HG02870 (cell line): ENCODE results near the gene IL6R.

ENCODE experiments used
- ATAC-seq: cut with Tn5 transposase; IDR thresholded peaks from one replicate; pipeline ENCODE4 v1.9.1; 2021; ENCODE audit warnings: mild to moderate bottlenecking, moderate library complexity; ENCODE audit not compliant: unreplicated experiment

IL6R gene

GRCh38 chr1:154446789-154447188 lies 41.6 kb downstream of the IL6R start:
- no peak for ATAC-seq

- ATAC-seq = no peak
Observed at GRCh38 chr1:154448331-154448811, 43.2 kb downstream of the IL6R start.

DNA sequence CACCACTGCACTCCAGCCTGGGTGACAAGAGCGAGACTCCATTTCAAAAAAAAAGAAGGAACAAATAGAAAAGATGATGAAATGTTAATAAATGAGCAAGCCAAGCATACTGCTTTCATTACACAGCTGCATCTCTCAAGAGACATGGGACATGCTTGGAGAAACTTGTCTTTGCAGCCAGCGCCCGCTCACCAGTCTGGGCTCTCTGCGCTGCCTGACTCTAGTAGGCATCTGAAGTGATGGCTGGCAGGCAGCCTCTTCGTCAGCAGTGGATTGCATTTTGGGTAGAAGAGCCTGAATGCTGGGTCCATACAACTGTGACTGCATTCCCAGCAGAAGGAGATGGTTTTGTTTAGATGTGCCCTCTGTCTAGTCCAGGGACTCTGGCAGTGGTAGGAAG lies 48.0 kb downstream of the IL6R start:
- no peak for ATAC-seq

- ATAC-seq = no peak
Observed at GRCh38 chr1:154453574-154454352, 48.6 kb downstream of the IL6R start.

GRCh38 chr1:154454386-154455120 lies 49.4 kb downstream of the IL6R start:
- no peak for ATAC-seq

DNA sequence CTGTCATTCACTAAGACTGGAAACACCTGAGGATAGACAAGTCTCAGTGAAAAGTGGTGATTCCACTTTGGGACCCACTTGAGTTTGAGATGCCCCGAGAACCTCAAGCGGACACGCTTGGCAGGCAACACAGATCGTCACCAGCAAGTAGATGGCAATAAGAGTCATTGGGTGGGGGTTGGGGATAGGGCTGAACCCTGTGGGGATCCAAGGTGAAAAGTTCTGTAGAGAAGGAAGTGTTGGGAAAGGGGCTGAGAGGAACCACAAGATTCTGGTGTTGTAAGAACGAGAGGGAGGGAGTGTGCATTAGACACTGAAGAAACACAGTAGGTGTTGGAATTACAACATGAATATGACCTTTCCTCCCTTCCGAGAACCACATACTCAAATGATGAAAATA lies 51.5 kb downstream of the IL6R start:
- ATAC-seq = no peak

- ATAC-seq = no peak
Observed at GRCh38 chr1:154459080-154459479, 53.9 kb downstream of the IL6R start.

- no peak for ATAC-seq
Observed at GRCh38 chr1:154460695-154461260, 55.6 kb downstream of the IL6R start.

GRCh38 chr1:154463512-154463990 lies 58.4 kb downstream of the IL6R start:
- no peak for ATAC-seq

DNA sequence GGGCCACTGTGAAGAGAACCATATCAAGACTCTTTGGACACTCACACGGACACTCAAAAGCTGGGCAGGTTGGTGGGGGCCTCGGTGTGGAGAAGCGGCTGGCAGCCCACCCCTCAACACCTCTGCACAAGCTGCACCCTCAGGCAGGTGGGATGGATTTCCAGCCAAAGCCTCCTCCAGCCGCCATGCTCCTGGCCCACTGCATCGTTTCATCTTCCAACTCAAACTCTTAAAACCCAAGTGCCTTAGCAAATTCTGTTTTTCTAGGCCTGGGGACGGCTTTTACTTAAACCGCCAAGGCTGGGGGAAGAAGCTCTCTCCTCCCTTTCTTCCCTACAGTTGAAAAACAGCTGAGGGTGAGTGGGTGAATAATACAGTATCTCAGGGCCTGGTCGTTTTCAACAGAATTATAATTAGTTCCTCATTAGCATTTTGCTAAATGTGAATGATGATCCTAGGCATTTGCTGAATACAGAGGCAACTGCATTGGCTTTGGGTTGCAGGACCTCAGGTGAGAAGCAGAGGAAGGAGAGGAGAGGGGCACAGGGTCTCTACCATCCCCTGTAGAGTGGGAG lies 60.6 kb downstream of the IL6R start:
- no peak for ATAC-seq

GRCh38 chr1:154466206-154466605 lies 61.1 kb downstream of the IL6R start:
- ATAC-seq = no peak

- no peak for ATAC-seq
Observed at GRCh38 chr1:154466921-154467417, 61.8 kb downstream of the IL6R start.

- ATAC-seq = no peak
Observed at GRCh38 chr1:154467434-154468102, 62.4 kb downstream of the IL6R start.

GRCh38 chr1:154468535-154469250 lies 63.5 kb downstream of the IL6R start:
- ATAC-seq = no peak

DNA sequence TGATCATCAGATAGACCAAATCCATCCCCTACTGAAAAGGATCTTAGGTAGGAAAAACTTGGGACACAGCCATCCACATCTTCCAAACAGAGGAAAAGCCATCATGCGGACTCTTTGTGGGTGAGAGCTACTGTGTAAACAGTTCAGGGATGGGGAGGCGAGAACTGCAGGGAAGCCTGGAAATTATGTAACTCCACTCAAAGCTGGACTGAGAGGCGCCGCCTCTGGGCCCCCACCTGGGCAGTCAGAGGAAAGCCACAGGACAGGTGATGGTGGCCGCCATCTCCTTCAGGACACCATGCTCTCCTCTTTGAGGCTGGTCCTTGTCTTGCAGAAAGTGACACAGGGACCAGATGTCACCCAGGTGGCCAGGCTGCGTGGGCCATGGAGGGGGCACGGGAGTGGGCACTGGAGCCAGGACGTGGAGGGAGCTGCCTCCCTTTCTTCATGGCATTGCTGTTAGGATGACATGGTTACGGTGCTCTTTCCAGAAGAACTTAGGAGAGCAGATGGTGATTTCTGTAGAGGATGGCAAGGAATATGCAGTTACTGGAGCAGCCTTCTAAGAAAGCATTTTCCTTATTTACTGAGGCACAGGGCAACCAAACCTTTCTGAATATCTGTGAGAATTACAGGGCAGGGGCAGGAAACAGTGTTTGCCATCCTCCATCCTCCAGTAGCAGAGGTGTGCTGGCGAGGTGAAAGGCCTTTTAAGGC lies 64.9 kb downstream of the IL6R start:
- no peak for ATAC-seq

DNA sequence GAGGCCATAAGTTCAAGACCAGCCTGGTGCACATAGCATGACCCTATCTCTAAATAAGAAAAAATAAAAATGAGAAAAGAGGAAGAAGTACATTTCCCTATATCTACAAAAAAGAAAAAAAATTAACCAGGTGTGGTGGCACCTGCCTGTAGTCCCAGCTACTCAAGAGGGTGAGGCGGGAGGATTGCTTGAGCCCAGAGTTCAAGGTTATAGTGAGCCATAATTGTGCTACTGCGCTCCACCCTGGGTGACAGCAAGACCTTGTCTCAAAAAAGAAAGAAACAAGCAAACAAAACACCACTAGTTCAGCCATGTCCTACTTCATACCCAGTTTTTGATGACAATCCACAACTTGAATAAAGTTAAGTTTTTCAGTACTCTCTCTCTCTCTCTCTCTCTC lies 66.2 kb downstream of the IL6R start:
- ATAC-seq = no peak

- ATAC-seq = no peak
Observed at GRCh38 chr1:154474802-154475201, 69.7 kb downstream of the IL6R start.

- ATAC-seq = no peak
Observed at GRCh38 chr1:154476791-154477190, 71.6 kb downstream of the IL6R start.

- ATAC-seq = no peak
Observed at GRCh38 chr1:154478013-154478412, 72.9 kb downstream of the IL6R start.
